GM12878 (cell line): ENCODE data around the gene SLC2A4RG. TPM values are rescaled to one million over a fixed set of nuclear protein-coding genes. Genes with fewer than 3 reads are reported as not detected.
A peak's percentile ranks its signal among the peaks of the same experiment; 100 is the strongest.

ENCODE experiments used
- ATAC-seq: fragments of 200-7000 bp; cut with Tn5 transposase; 3 replicates; pipeline ENCODE4 v1.9.1; 2020; ENCODE audit warnings: mild to moderate bottlenecking, moderate library complexity
- BruUV-seq: library from RNA; stranded (reverse); fragments of 400-500 nt; replicated peaks from 2 replicates; lab custom pipeline; 2021; lab: Mats Ljungman, UMichigan
- CTCF ChIA-PET: fragments of 300-600 bp; sonication (Branson Sonifier 250); formaldehyde crosslinking; extraction: SDS; loops from one replicate; lab custom pipeline; 2021; ENCODE audit warnings: inconsistent platforms; lab: Yijun Ruan, JAX
- POLR2A ChIA-PET: fragments of 350-600 bp; formaldehyde crosslinking; extraction: SDS; loops from one replicate; lab custom pipeline; 2021; ENCODE audit warnings: inconsistent platforms; lab: Charles Lee
- RAD21 ChIA-PET: fragments of 300-600 bp; sonication (Branson Sonifier 250); formaldehyde crosslinking; loops from one replicate; lab custom pipeline; 2023; ENCODE audit warnings: antibody characterized with exemption; ENCODE audit not compliant: unreplicated experiment; lab: Charles Lee
- SMC1A ChIA-PET: fragments of 300-600 bp; sonication (Branson Sonifier 250); formaldehyde crosslinking; loops from one replicate; lab custom pipeline; 2023; ENCODE audit not compliant: unreplicated experiment, uncharacterized antibody; lab: Charles Lee
- DNase-seq: peaks from one replicate; pipeline ENCODE4 v3.0.0-alpha.2; 2011; ENCODE audit warnings: low read depth, low spot score
- FAIRE-seq: peaks from 3 replicates; lab custom pipeline; 2011; peaks lifted over from hg19 to GRCh38; lab: Jason Lieb, UNC
- H2AFZ ChIP-seq: 2 replicates; pipeline ENCODE4 v1.6.0; 2011; ENCODE audit warnings: low read depth, low read length, control low read depth; ENCODE audit not compliant: control insufficient read depth
- H3K27ac ChIP-seq: 2 replicates; pipeline ENCODE4 v1.5.1; 2011; ENCODE audit warnings: control low read depth; ENCODE audit not compliant: control insufficient read depth, insufficient read depth
- H3K27me3 ChIP-seq, 2 experiments: replicated peaks in 1 of 2; 2 replicates each; pipeline versions ENCODE4 v1.6.0 to v1.6.1; 2011; ENCODE audit warnings: low read length in 1 of 2; ENCODE audit not compliant: control insufficient read depth in 2 of 2, insufficient read depth in 2 of 2
- H3K36me3 ChIP-seq, 2 experiments: 2 replicates each; pipeline ENCODE4 v1.5.1; 2011; ENCODE audit warnings: low read length in 1 of 2; ENCODE audit not compliant: control insufficient read depth in 2 of 2, insufficient read depth in 2 of 2
- H3K4me1 ChIP-seq: 2 replicates; pipeline ENCODE4 v1.6.1; 2011; ENCODE audit warnings: mild to moderate bottlenecking, low read length, moderate library complexity, mixed read lengths; ENCODE audit not compliant: control insufficient read depth, insufficient read depth
- H3K4me2 ChIP-seq: 2 replicates; pipeline ENCODE4 v1.6.0; 2011; ENCODE audit warnings: control low read depth; ENCODE audit not compliant: control insufficient read depth, insufficient read depth
- H3K4me3 ChIP-seq: fragments of 200-600 bp; sonication (generic); 2 replicates; pipeline ENCODE4 v1.5.1; 2016
- H3K79me2 ChIP-seq: 2 replicates; pipeline ENCODE4 v1.6.0; 2011; ENCODE audit warnings: low read length; ENCODE audit not compliant: control insufficient read depth, insufficient read depth
- H3K9ac ChIP-seq: 2 replicates; pipeline ENCODE4 v1.8.0; 2011; ENCODE audit warnings: low read length, control low read depth, mixed read lengths; ENCODE audit not compliant: control insufficient read depth, insufficient read depth
- H3K9me3 ChIP-seq: replicated peaks from 3 replicates; pipeline ENCODE4 v1.5.1; 2011; ENCODE audit warnings: mild to moderate bottlenecking, low read length; ENCODE audit not compliant: control insufficient read depth, insufficient read depth
- H4K20me1 ChIP-seq: 2 replicates; pipeline ENCODE4 v1.6.0; 2011; ENCODE audit not compliant: control insufficient read depth, insufficient read depth
- BCL3 ChIP-seq: IDR thresholded peaks from 2 replicates; pipeline ENCODE4 v1.6.1; 2011; ENCODE audit warnings: borderline replicate concordance, low read depth, mild to moderate bottlenecking, moderate library complexity, low read length; ENCODE audit not compliant: insufficient read depth, poor library complexity, severe bottlenecking
- CEBPZ ChIP-seq: fragments of 150-350 bp; IDR thresholded peaks from 2 replicates; pipeline ENCODE4 v1.6.1; 2016; ENCODE audit warnings: low read depth, low read length
- CREM ChIP-seq: IDR thresholded peaks from 2 replicates; pipeline ENCODE4 v1.6.1; 2014; ENCODE audit warnings: antibody characterized with exemption, low read depth
- HCFC1 ChIP-seq: fragments of 150-350 bp; IDR thresholded peaks from 2 replicates; pipeline ENCODE4 v1.6.1; 2014; ENCODE audit warnings: low read length
- POLR2A ChIP-seq: IDR thresholded peaks from 2 replicates; pipeline ENCODE4 v1.6.1; 2011; ENCODE audit warnings: low read depth, mild to moderate bottlenecking, low read length
- TAF1 ChIP-seq: IDR thresholded peaks from 2 replicates; pipeline ENCODE4 v1.6.1; 2011; ENCODE audit warnings: mild to moderate bottlenecking, low read depth, low read length, borderline replicate concordance
- WGBS: methylation state at CpG from one replicate; pipeline ENCODE4 v1.1.6; 2016; ENCODE audit warnings: low lambda C conversion rate; ENCODE audit not compliant: insufficient replicate concordance, insufficient coverage; ENCODE audit errors: missing lambda C conversion rate; 5-methylcytosine and 5-hydroxymethylcytosine counted together
- in situ Hi-C: fragments of 300-500 bp; cut with MboI; formaldehyde crosslinking; loops from 9 replicates; pipeline ENCODE4 v1.14.3; 2018; ENCODE audit warnings: mixed read lengths
- intact Hi-C: fragments of 100-400 bp; cut with micrococcal nuclease; formaldehyde crosslinking; loops from one replicate; pipeline ENCODE4 v1.14.2; 2022; ENCODE audit not compliant: unreplicated experiment
- polyA plus RNA-seq, 11 experiments: library from polyadenylated mRNA; depleted of rRNA in 4 of 11; unstranded in 6 of 11; stranded (reverse) in 5 of 11; fragments of >200 nt; fragmentation: Nextera tagmentation in 4 of 11; fragmentation: Illumina TruSeq in 1 of 11; extraction: Ambion mirVana in 4 of 11; extraction: Trizol in 1 of 11; gene quantifications; 1 replicate in 1 of 11; 2 replicates in 10 of 11; pipeline versions ENCODE4 v1.2.1 to v1.2.3, GENCODE V29; 2011 to 2016; ENCODE audit warnings: inconsistent platforms in 2 of 11, missing spikeins in 2 of 11, low read depth in 1 of 11
- total RNA-seq, 4 experiments: library from RNA; depleted of rRNA in 3 of 4; stranded (reverse); fragments of >200 nt in 3 of 4; fragmentation: Illumina TruSeq in 1 of 4; extraction: Trizol in 1 of 4; gene quantifications; 2 replicates each; pipeline versions ENCODE4 v1.2.1 to v1.2.3, GENCODE V29; 2013 to 2021

The SLC2A4RG gene
- total and polyA plus RNA-seq, 10 of the 15 experiments (the other 5 are each of a cell fraction or from before 2014, with no cell fraction given), result 0.34 to 65.9 (median 13.3) TPM

- no peak for TF ChIP-seq CEBPZ
Measured at GRCh38 chr20:63699466-63700198, 39.9 kb upstream of the SLC2A4RG start (continued).

GRCh38 chr20:63700199-63701050 lies 39.2 kb upstream of the SLC2A4RG start:
- intact Hi-C loops, result no loop called here
- H2AFZ ChIP-seq, result no peak overlapping the region
- no peak overlapping the region for H3K9ac ChIP-seq
- no peak for ATAC-seq
- ChIA-PET POLR2A (interaction anchor here (0.6 kb wide), 1 partner anchor 191 kb away, joined by 4 read pairs; no protein-coding TSS in a partner anchor), SMC1A (no interaction called here)
- H3K4me2 ChIP-seq, result no peak overlapping the region
- TF ChIP-seq HCFC1 (no peak), BCL3 (peak; percentile 13), TAF1 (no peak), CREM (no peak), POLR2A (peak; percentile 54; the same call in 1 of the 2 replicates)
- TF ChIP-seq, all 136 proteins: peak for 2
- ChIA-PET RAD21 (no interaction called here), CTCF (no interaction called here)
- H3K36me3 ChIP-seq, result peaks cover 3 to 5% of the 10 kb centered on the region in 2 experiments; a peak in 3 of 4 replicates
- no peaks in the 10 kb centered on the region; the same call in 1 of the 2 replicates for H3K79me2 ChIP-seq
- no peak for DNase-seq
- in situ Hi-C loops, result no loop called here
- no peak for FAIRE-seq
- BruUV-seq, result no TSS peak
- H3K27ac ChIP-seq, result no peak overlapping the region
- 89% methylated on average over 42 of the region's 43 CpGs for WGBS
- H3K9me3 ChIP-seq, result no peaks in the 10 kb centered on the region
- peaks cover 16% of the 10 kb centered on the region for H3K4me1 ChIP-seq
- no peak overlapping the region for H3K4me3 ChIP-seq
- no peaks in the 10 kb centered on the region for H3K27me3 ChIP-seq
- no peaks in the 10 kb centered on the region for H4K20me1 ChIP-seq
